CD4-positive, alpha-beta T cell (primary cell): Measurements from ENCODE around the gene PCED1B. TPM values are rescaled to one million over a fixed set of nuclear protein-coding genes. Genes with fewer than 3 reads are reported as not detected.

Source experiments
- ATAC-seq: fragments of 200-7000 bp; cut with Tn5 transposase; one replicate; pipeline ENCODE4 v1.10.0; 2022; ENCODE audit warnings: mild to moderate bottlenecking; ENCODE audit not compliant: poor library complexity
- CTCF ChIA-PET: fragments of 350-600 bp; sonication (Branson Sonifier 250); formaldehyde crosslinking; loops from one replicate; lab custom pipeline; 2021; ENCODE audit warnings: antibody characterized with exemption, inconsistent platforms; lab: Charles Lee
- POLR2A ChIA-PET: fragments of 350-600 bp; sonication (Branson Sonifier 250); formaldehyde crosslinking; loops from one replicate; lab custom pipeline; 2021; ENCODE audit warnings: antibody characterized with exemption, inconsistent platforms; lab: Charles Lee
- DNase-seq, 14 experiments: peaks; one replicate each; pipeline ENCODE4 v3.0.0-alpha.2; 2013 to 2020; ENCODE audit warnings: mixed read lengths in 2 of 14
- H3K27ac ChIP-seq, 2 donors: one replicate each; pipeline versions ENCODE4 v1.5.1 to v1.7.0; 2013; ENCODE audit warnings: low read length in 2 of 2, low read depth in 1 of 2, mild to moderate bottlenecking in 1 of 2
- H3K27me3 ChIP-seq, 2 experiments: 1 replicate in 1 of 2; 2 replicates in 1 of 2; pipeline versions ENCODE4 v1.6.1 to v1.7.0; 2013; ENCODE audit warnings: low read length in 2 of 2, control low read depth in 1 of 2, mild to moderate bottlenecking in 1 of 2, moderate library complexity in 1 of 2; ENCODE audit not compliant: insufficient read depth in 2 of 2, control insufficient read depth in 1 of 2
- H3K36me3 ChIP-seq: one replicate; pipeline ENCODE4 v1.6.1; 2013; ENCODE audit warnings: low read length, control low read depth; ENCODE audit not compliant: insufficient read depth
- H3K4me1 ChIP-seq: one replicate; pipeline ENCODE4 v1.6.1; 2013; ENCODE audit warnings: low read length, control low read depth; ENCODE audit not compliant: insufficient read depth
- H3K4me3 ChIP-seq: one replicate; pipeline ENCODE4 v1.5.1; 2013; ENCODE audit warnings: mild to moderate bottlenecking, low read length, moderate library complexity
- H3K9me3 ChIP-seq, 2 experiments: 1 replicate in 1 of 2; 2 replicates in 1 of 2; pipeline versions ENCODE4 v1.6.1 to v1.7.0; 2013; ENCODE audit warnings: low read length in 2 of 2, mild to moderate bottlenecking in 2 of 2, control low read depth in 1 of 2, moderate library complexity in 1 of 2; ENCODE audit not compliant: control insufficient read depth in 1 of 2, insufficient read depth in 1 of 2
- H3K27ac Mint-ChIP-seq: one replicate; pipeline ENCODE4 v1.8.0; 2020; ENCODE audit warnings: mixed read lengths
- H3K27me3 Mint-ChIP-seq: one replicate; pipeline ENCODE4 v1.8.0; 2021; ENCODE audit warnings: mixed read lengths
- H3K36me3 Mint-ChIP-seq: one replicate; pipeline ENCODE4 v1.8.0; 2021; ENCODE audit warnings: low read depth, mixed read lengths
- H3K4me1 Mint-ChIP-seq: one replicate; pipeline ENCODE4 v1.8.0; 2021; ENCODE audit warnings: low read depth, mixed read lengths
- H3K4me3 Mint-ChIP-seq: one replicate; pipeline ENCODE4 v1.8.0; 2020; ENCODE audit warnings: mild to moderate bottlenecking, mixed read lengths
- H3K9me3 Mint-ChIP-seq: one replicate; pipeline ENCODE4 v1.8.0; 2020; ENCODE audit warnings: mixed read lengths
- CTCF ChIP-seq: fragments of 200-600 bp; IDR thresholded peaks from one replicate; pipeline ENCODE4 v1.8.0; 2022; ENCODE audit warnings: antibody characterized with exemption, mild to moderate bottlenecking
- intact Hi-C, 2 experiments: fragments of 100-400 bp; cut with DNase I in 1 of 2; cut with micrococcal nuclease in 1 of 2; formaldehyde crosslinking; loops; one replicate each; pipeline versions ENCODE4 v1.15.1 to v1.9.0; 2023 to 2025; cut with DNase I, micrococcal nuclease
- total RNA-seq, 174 experiments: library from RNA in 2 of 174; stranded (reverse) in 2 of 174; gene quantifications; one replicate each; pipeline ENCODE4 v1.2.3 and lab custom pipeline; 2021 to 2026

The PCED1B gene
- total RNA-seq, 2 experiments from 2014 or later = 18.7 to 20.0 TPM

DNA sequence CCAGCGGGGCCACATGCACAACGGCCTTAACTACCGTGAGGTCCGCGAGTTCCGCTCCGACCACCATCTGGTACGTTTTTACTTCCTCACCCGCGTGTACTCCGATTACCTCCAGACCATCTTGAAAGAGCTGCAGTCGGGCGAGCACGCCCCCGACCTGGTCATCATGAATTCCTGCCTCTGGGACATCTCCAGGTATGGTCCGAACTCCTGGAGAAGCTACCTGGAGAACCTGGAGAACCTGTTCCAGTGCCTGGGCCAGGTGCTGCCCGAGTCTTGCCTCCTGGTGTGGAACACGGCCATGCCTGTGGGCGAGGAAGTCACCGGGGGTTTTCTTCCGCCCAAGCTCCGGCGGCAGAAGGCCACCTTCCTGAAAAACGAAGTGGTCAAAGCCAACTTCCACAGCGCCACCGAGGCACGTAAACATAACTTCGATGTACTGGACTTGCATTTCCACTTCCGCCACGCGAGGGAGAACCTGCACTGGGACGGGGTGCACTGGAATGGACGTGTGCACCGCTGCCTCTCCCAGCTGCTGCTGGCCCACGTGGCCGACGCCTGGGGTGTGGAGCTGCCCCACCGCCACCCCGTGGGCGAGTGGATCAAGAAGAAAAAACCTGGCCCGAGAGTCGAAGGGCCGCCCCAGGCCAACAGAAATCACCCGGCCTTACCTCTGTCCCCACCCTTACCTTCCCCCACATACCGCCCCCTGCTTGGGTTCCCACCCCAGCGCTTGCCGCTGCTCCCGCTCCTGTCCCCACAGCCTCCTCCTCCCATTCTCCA, 156.0 kb downstream of the PCED1B start:
- ChIA-PET POLR2A (no interaction called here), CTCF (no interaction called here)
- intact Hi-C loops = no loop called here
- Mint-ChIP-seq H3K4me1 (peaks cover 62% of the 10 kb centered on the region), H3K9me3 (peaks cover 5% of the 10 kb centered on the region), H3K27me3 (no peaks in the 10 kb centered on the region), H3K27ac (peak overlapping the region; percentile 84), H3K36me3 (peaks cover 90% of the 10 kb centered on the region), H3K4me3 (no peak overlapping the region)
- Histone ChIP-seq H3K9me3 (peaks cover 4 to 25% of the 10 kb centered on the region in 2 experiments), H3K4me3 (no peak overlapping the region), H3K27ac (no peak overlapping the region), H3K27me3 (no peaks in the 10 kb centered on the region), H3K36me3 (peaks cover 51% of the 10 kb centered on the region), H3K4me1 (peaks cover 33% of the 10 kb centered on the region)
- TF ChIP-seq CTCF = no peak
- DNase-seq (no peak), ATAC-seq (no peak)

- Mint-ChIP-seq H3K4me3 (no peak overlapping the region), H3K9me3 (peaks cover 5% of the 10 kb centered on the region), H3K27ac (peak overlapping the region; percentile 84), H3K27me3 (no peaks in the 10 kb centered on the region), H3K36me3 (peaks cover 83% of the 10 kb centered on the region), H3K4me1 (peaks cover 61% of the 10 kb centered on the region)
- Histone ChIP-seq H3K36me3 (peaks cover 43% of the 10 kb centered on the region), H3K4me1 (peaks cover 33% of the 10 kb centered on the region), H3K27me3 (no peaks in the 10 kb centered on the region), H3K27ac (no peak overlapping the region), H3K9me3 (peaks cover 4 to 25% of the 10 kb centered on the region in 2 experiments), H3K4me3 (no peak overlapping the region)
- intact Hi-C loops = no loop called here
- ATAC-seq = no peak
- no peak for TF ChIP-seq CTCF
- DNase-seq = no peak
- ChIA-PET POLR2A (no interaction called here), CTCF (no interaction called here)
These were observed 156.8 kb downstream of the PCED1B start for GRCh38 chr12:47236109-47236714.

- TF ChIP-seq CTCF = no peak
- CTCF ChIA-PET = no interaction called here
- no peaks in the 10 kb centered on the region for H3K27me3 ChIP-seq
- DNase-seq = no peak
- Mint-ChIP-seq H3K4me3 (peak overlapping the region; percentile 16), H3K27ac (peak overlapping the region; percentile 84), H3K27me3 (no peaks in the 10 kb centered on the region), H3K9me3 (peaks cover 5% of the 10 kb centered on the region), H3K4me1 (peaks cover 64% of the 10 kb centered on the region), H3K36me3 (peaks cover 80% of the 10 kb centered on the region)
- intact Hi-C loops = no loop called here
- POLR2A ChIA-PET = interaction anchor here (0.8 to 2.1 kb wide), 4 partner anchors 11 to 39 kb away, joined by 3 to 10 read pairs (median 4); no protein-coding TSS in a partner anchor
- H3K4me3 ChIP-seq = no peak overlapping the region
- ATAC-seq = no peak
- H3K36me3 ChIP-seq = peaks cover 37% of the 10 kb centered on the region
- peaks cover 33% of the 10 kb centered on the region for H3K4me1 ChIP-seq
- peaks cover 4 to 25% of the 10 kb centered on the region in 2 experiments for H3K9me3 ChIP-seq
- H3K27ac ChIP-seq = no peak overlapping the region
These were observed 158.4 kb downstream of the PCED1B start for GRCh38 chr12:47237751-47238211.
